Activated B cell treated with CpG ODN at 0.5 μM for 24 hours (primary cell): ENCODE results near the gene OBSL1. TPM values are rescaled to one million over a fixed set of nuclear protein-coding genes. Genes with fewer than 3 reads are reported as not detected.

Source experiments
- ATAC-seq: fragments of 200-7000 bp; cut with Tn5 transposase; one replicate; pipeline ENCODE4 v1.10.0; 2021; ENCODE audit warnings: low read depth, mild to moderate bottlenecking, moderate library complexity
- CTCF ChIA-PET: fragments of 350-600 bp; sonication (Branson Sonifier 250); formaldehyde crosslinking; loops from one replicate; lab custom pipeline; 2021; ENCODE audit warnings: antibody characterized with exemption; lab: Charles Lee
- POLR2A ChIA-PET: fragments of 350-600 bp; sonication (Branson Sonifier 250); formaldehyde crosslinking; loops from one replicate; lab custom pipeline; 2021; ENCODE audit warnings: antibody characterized with exemption; lab: Charles Lee
- DNase-seq: peaks from one replicate; pipeline ENCODE4 v3.0.0; 2022
- H3K27ac Mint-ChIP-seq: one replicate; pipeline ENCODE4 v1.8.0; 2020; ENCODE audit warnings: mixed read lengths
- H3K27me3 Mint-ChIP-seq: one replicate; pipeline ENCODE4 v1.8.0; 2021; ENCODE audit warnings: mixed read lengths
- H3K36me3 Mint-ChIP-seq: one replicate; pipeline ENCODE4 v1.8.0; 2021; ENCODE audit warnings: low read depth, mixed read lengths
- H3K4me1 Mint-ChIP-seq: one replicate; pipeline ENCODE4 v1.8.0; 2021; ENCODE audit warnings: mixed read lengths
- H3K4me3 Mint-ChIP-seq: one replicate; pipeline ENCODE4 v1.8.0; 2020; ENCODE audit warnings: mild to moderate bottlenecking, mixed read lengths
- H3K9me3 Mint-ChIP-seq: one replicate; pipeline ENCODE4 v1.8.0; 2020; ENCODE audit warnings: mixed read lengths
- CTCF ChIP-seq: fragments of 200-600 bp; IDR thresholded peaks from one replicate; pipeline ENCODE4 v1.8.0; 2022; ENCODE audit warnings: antibody characterized with exemption, mild to moderate bottlenecking
- intact Hi-C: fragments of 100-400 bp; cut with micrococcal nuclease; formaldehyde crosslinking; loops from one replicate; pipeline ENCODE4 v1.15.1; 2024
- total RNA-seq: library from RNA; stranded (reverse); gene quantifications from 2 replicates; pipeline ENCODE4 v1.2.3, GENCODE V29; 2022

The OBSL1 gene
- total RNA-seq, 1 donor from 2014 or later, result not detected

GRCh38 chr2:219561179-219562048 is 9.9 kb downstream of the OBSL1 start:
- Mint-ChIP-seq H3K27ac (no peak overlapping the region), H3K4me1 (no peaks in the 10 kb centered on the region), H3K27me3 (peaks cover 24% of the 10 kb centered on the region), H3K4me3 (no peak overlapping the region), H3K9me3 (no peaks in the 10 kb centered on the region), H3K36me3 (no peaks in the 10 kb centered on the region)
- POLR2A ChIA-PET, result no interaction called here
- TF ChIP-seq CTCF, result no peak
- ATAC-seq (no peak), DNase-seq (no peak)
- CTCF ChIA-PET, result interaction anchor here (1.9 to 2.3 kb wide), 2 partner anchors 10 to 20 kb away, joined by 6 to 10 read pairs; partner anchors contain the start of gene OBSL1
- intact Hi-C loops, result no loop called here

- ChIA-PET POLR2A (interaction anchor here (1.1 kb wide), 1 partner anchor 36 kb away, joined by 3 read pairs; the partner anchor contains the start of gene STK11IP), CTCF (interaction anchor here (0.7 to 2.3 kb wide), 5 partner anchors 10 to 157 kb away, joined by 3 to 10 read pairs (median 3); partner anchors contain the start of genes OBSL1 and STK11IP)
- no peaks in the 10 kb centered on the region for H3K9me3 Mint-ChIP-seq
- H3K4me1 Mint-ChIP-seq, result no peaks in the 10 kb centered on the region
- no peak overlapping the region for H3K4me3 Mint-ChIP-seq
- DNase-seq (no peak), ATAC-seq (no peak)
- H3K36me3 Mint-ChIP-seq, result no peaks in the 10 kb centered on the region
- TF ChIP-seq CTCF, result no peak
- H3K27me3 Mint-ChIP-seq, result peaks cover 23% of the 10 kb centered on the region
- no peak overlapping the region for H3K27ac Mint-ChIP-seq
- intact Hi-C loops, result loop anchor here (1.0 kb wide), 1 partner anchor 20 kb away; no protein-coding TSS in a partner anchor
Measured at GRCh38 chr2:219560893-219561178, 10.5 kb downstream of the OBSL1 start.

- ChIA-PET CTCF (interaction anchor here (0.7 to 2.3 kb wide), 9 partner anchors 10 to 502 kb away, joined by 3 to 10 read pairs (median 3); partner anchors contain the start of genes OBSL1 and STK11IP), POLR2A (interaction anchor here (1.1 kb wide), 1 partner anchor 37 kb away, joined by 3 read pairs; the partner anchor contains the start of gene STK11IP)
- Mint-ChIP-seq H3K4me3 (no peak overlapping the region), H3K9me3 (no peaks in the 10 kb centered on the region), H3K4me1 (no peaks in the 10 kb centered on the region), H3K27me3 (peaks cover 26% of the 10 kb centered on the region), H3K27ac (no peak overlapping the region), H3K36me3 (no peaks in the 10 kb centered on the region)
- no peak for DNase-seq
- ATAC-seq, result peak; percentile 64
- intact Hi-C loops, result loop anchor here (1.0 kb wide), 1 partner anchor 19 kb away; no protein-coding TSS in a partner anchor
- peak; percentile 72 for TF ChIP-seq CTCF
Measured at GRCh38 chr2:219560037-219560892, 11.1 kb downstream of the OBSL1 start.

GRCh38 chr2:219559156-219559915 is 12.0 kb downstream of the OBSL1 start:
- ATAC-seq (no peak), DNase-seq (no peak)
- peaks cover 33% of the 10 kb centered on the region for H3K27me3 Mint-ChIP-seq
- ChIA-PET POLR2A (interaction anchor here (1.1 kb wide), 1 partner anchor 38 kb away, joined by 3 read pairs; the partner anchor contains the start of gene STK11IP), CTCF (interaction anchor here (0.8 to 2.3 kb wide), 7 partner anchors 9 to 501 kb away, joined by 3 to 10 read pairs (median 3); partner anchors contain the start of genes OBSL1 and STK11IP)
- H3K27ac Mint-ChIP-seq, result no peak overlapping the region
- H3K36me3 Mint-ChIP-seq, result no peaks in the 10 kb centered on the region
- no peaks in the 10 kb centered on the region for H3K9me3 Mint-ChIP-seq
- intact Hi-C loops, result no loop called here
- TF ChIP-seq CTCF, result no peak
- H3K4me3 Mint-ChIP-seq, result no peak overlapping the region
- no peaks in the 10 kb centered on the region for H3K4me1 Mint-ChIP-seq
